PC-3 (cell line): ENCODE results near the gene FAM50B. TPM values are rescaled to one million over a fixed set of nuclear protein-coding genes. Genes with fewer than 3 reads are reported as not detected.

Source experiments
- ATAC-seq: fragments of 200-7000 bp; cut with Tn5 transposase; 2 replicates; pipeline ENCODE4 v1.9.1; 2020; ENCODE audit warnings: mild to moderate bottlenecking, moderate library complexity
- BruUV-seq: library from RNA; stranded (reverse); fragments of 400-500 nt; replicated peaks from 2 replicates; lab custom pipeline; 2021; lab: Mats Ljungman, UMichigan
- CTCF ChIA-PET: fragments of 300-600 bp; sonication (Branson Sonifier 250); formaldehyde crosslinking; loops from one replicate; lab custom pipeline; 2022; ENCODE audit warnings: antibody characterized with exemption; lab: Charles Lee
- POLR2A ChIA-PET: fragments of 300-600 bp; sonication (Branson Sonifier 250); formaldehyde crosslinking; loops from one replicate; lab custom pipeline; 2022; ENCODE audit warnings: antibody characterized with exemption; ENCODE audit not compliant: unreplicated experiment; lab: Charles Lee
- DNase-seq: peaks from one replicate; pipeline ENCODE4 v3.0.0-alpha.2; 2015
- H2AFZ ChIP-seq: fragments of 300-600 bp; sonication (generic); 2 replicates; pipeline ENCODE4 v1.6.0; 2016; ENCODE audit warnings: antibody characterized with exemption, low read length
- H3F3A ChIP-seq: fragments of 300-600 bp; sonication (generic); one replicate; pipeline ENCODE4 v1.6.0; 2017; ENCODE audit warnings: antibody characterized with exemption, low read length, control low read depth, mild to moderate bottlenecking; ENCODE audit not compliant: unreplicated experiment
- H3K27ac ChIP-seq: fragments of 300-600 bp; sonication (generic); 2 replicates; pipeline ENCODE4 v1.5.1; 2016; ENCODE audit warnings: mild to moderate bottlenecking, low read length
- H3K27me3 ChIP-seq: fragments of 300-600 bp; sonication (generic); 2 replicates; pipeline ENCODE4 v1.6.1; 2016; ENCODE audit warnings: low read length, mixed read lengths
- H3K36me3 ChIP-seq: fragments of 300-600 bp; sonication (generic); 2 replicates; pipeline ENCODE4 v1.6.1; 2016; ENCODE audit warnings: low read depth, mixed run types, low read length, mixed read lengths
- H3K4me1 ChIP-seq: fragments of 300-600 bp; sonication (generic); 2 replicates; pipeline ENCODE4 v1.5.1; 2016; ENCODE audit warnings: low read length; ENCODE audit not compliant: insufficient read depth
- H3K4me2 ChIP-seq: fragments of 300-600 bp; sonication (generic); 2 replicates; pipeline ENCODE4 v1.6.0; 2016; ENCODE audit warnings: low read length
- H3K4me3 ChIP-seq: fragments of 300-600 bp; sonication (generic); 2 replicates; pipeline ENCODE4 v1.5.1; 2016; ENCODE audit warnings: mild to moderate bottlenecking, low read length, mixed read lengths
- H3K79me2 ChIP-seq: fragments of 300-600 bp; sonication (generic); 2 replicates; pipeline ENCODE4 v1.6.1; 2017; ENCODE audit warnings: low read length, mixed read lengths
- H3K9ac ChIP-seq: fragments of 300-600 bp; sonication (generic); 2 replicates; pipeline ENCODE4 v1.6.0; 2016; ENCODE audit warnings: mild to moderate bottlenecking, low read length
- H3K9me2 ChIP-seq: fragments of 300-600 bp; sonication (generic); replicated peaks from 2 replicates; pipeline ENCODE4 v1.6.1; 2016; ENCODE audit warnings: mixed run types, low read length, mixed read lengths
- H3K9me3 ChIP-seq: fragments of 300-600 bp; sonication (generic); 2 replicates; pipeline ENCODE4 v1.6.1; 2016; ENCODE audit warnings: low read length, mixed read lengths
- H4K20me1 ChIP-seq: fragments of 300-600 bp; sonication (generic); 2 replicates; pipeline ENCODE4 v1.6.1; 2016; ENCODE audit warnings: low read length, mixed read lengths
- EZH2 ChIP-seq: fragments of 300-600 bp; sonication (generic); IDR thresholded peaks from one replicate; pipeline ENCODE4 v1.6.1; 2017; ENCODE audit warnings: antibody characterized with exemption, mild to moderate bottlenecking, low read length; ENCODE audit not compliant: unreplicated experiment
- EZH2phosphoT487 ChIP-seq: fragments of 300-600 bp; sonication (generic); IDR thresholded peaks from 2 replicates; pipeline ENCODE4 v1.6.1; 2018; ENCODE audit warnings: mild to moderate bottlenecking, antibody characterized with exemption, low read length, borderline replicate concordance
- intact Hi-C: fragments of 100-400 bp; cut with micrococcal nuclease; formaldehyde crosslinking; loops from 2 replicates; pipeline ENCODE4 v1.9.0; 2023
- total RNA-seq: library from RNA; depleted of rRNA; stranded (reverse); fragments of >200 nt; gene quantifications from 2 replicates; pipeline ENCODE4 v1.2.3, GENCODE V29; 2014
- TF ChIP-seq, protein P1 (sequence below): fragments of 300-600 bp; sonication (generic); conservative IDR thresholded peaks from 2 replicates; pipeline ENCODE4 v1.5.1; 2017; ENCODE audit warnings: antibody characterized with exemption, low read depth, mild to moderate bottlenecking, low read length

The FAM50B gene
- total RNA-seq, 1 experiment from 2014 or later = 8.3 TPM

DNA sequence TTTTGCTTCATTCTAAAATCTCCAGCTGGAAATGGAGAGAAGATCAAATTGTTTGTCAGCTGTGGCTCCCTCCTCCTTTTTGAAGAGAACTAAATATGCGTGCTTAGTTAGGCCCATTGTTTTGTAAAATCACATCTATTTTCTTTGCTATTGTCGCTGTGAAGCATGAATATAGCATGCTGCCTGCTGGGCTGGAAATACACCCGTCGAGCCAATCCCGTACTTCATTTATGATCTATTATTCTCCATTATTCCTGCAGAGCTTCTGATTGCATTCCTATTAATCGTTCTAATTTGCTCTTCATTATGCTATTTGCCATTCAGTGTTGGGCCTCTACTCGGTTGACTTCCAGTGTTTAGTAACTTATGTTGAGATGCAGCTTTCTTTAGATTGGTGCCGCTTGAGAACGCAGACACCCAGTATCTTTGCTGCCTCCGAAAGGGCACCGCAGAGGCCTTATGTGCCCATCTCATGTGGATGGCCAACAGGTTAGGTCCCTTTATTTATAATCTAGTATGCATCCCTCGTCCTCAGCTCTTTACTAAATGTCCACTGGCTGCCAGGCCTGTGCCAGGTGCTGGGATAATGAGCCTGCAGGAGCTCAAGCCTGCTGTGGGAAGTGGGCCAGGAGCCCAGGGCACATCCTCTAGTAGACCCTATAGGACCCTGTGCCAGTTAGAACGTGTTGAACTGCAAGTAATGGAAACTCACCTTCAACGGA is 45.6 kb downstream of the FAM50B start:
- no peak for ATAC-seq

DNA sequence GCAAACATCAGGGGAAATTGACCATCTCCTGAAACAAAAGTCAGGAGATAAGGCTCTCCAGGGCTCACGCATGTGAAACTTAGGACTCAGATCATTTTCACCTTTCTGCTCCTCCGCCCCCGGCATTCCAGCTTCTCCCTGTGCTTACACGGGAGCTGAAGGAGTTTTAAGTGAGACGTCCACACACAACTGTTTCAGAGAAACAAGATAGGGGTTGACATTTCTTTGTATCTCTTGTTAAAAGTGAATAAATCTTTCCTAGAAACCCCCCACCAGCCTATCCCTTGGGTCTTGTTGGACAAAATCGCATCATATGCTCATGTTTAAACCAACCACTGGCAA is 46.1 kb downstream of the FAM50B start:
- Histone ChIP-seq H2AFZ (no peak overlapping the region), H3K27me3 (no peaks in the 10 kb centered on the region), H3F3A (no peaks in the 10 kb centered on the region), H3K79me2 (no peaks in the 10 kb centered on the region), H3K27ac (no peak overlapping the region), H3K36me3 (no peaks in the 10 kb centered on the region), H3K4me3 (no peak overlapping the region), H4K20me1 (no peaks in the 10 kb centered on the region), H3K9me3 (no peaks in the 10 kb centered on the region), H3K9me2 (no peaks in the 10 kb centered on the region), H3K4me2 (no peak overlapping the region), H3K4me1 (peaks cover 9% of the 10 kb centered on the region), H3K9ac (no peak overlapping the region)
- ATAC-seq (no peak), DNase-seq (no peak)
- no TSS peak for BruUV-seq
- POLR2A ChIA-PET = interaction anchor here (0.6 kb wide), 1 partner anchor 251 kb away, joined by 3 read pairs; no protein-coding TSS in a partner anchor
- CTCF ChIA-PET = no interaction called here
- TF ChIP-seq, protein P1, sequence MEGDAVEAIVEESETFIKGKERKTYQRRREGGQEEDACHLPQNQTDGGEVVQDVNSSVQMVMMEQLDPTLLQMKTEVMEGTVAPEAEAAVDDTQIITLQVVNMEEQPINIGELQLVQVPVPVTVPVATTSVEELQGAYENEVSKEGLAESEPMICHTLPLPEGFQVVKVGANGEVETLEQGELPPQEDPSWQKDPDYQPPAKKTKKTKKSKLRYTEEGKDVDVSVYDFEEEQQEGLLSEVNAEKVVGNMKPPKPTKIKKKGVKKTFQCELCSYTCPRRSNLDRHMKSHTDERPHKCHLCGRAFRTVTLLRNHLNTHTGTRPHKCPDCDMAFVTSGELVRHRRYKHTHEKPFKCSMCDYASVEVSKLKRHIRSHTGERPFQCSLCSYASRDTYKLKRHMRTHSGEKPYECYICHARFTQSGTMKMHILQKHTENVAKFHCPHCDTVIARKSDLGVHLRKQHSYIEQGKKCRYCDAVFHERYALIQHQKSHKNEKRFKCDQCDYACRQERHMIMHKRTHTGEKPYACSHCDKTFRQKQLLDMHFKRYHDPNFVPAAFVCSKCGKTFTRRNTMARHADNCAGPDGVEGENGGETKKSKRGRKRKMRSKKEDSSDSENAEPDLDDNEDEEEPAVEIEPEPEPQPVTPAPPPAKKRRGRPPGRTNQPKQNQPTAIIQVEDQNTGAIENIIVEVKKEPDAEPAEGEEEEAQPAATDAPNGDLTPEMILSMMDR = no peak
- TF ChIP-seq EZH2 = no peak
- TF ChIP-seq EZH2phosphoT487 = no peak
- intact Hi-C loops = no loop called here

More for the DNA sequence above, 45.6 kb downstream of the FAM50B start:
- TF ChIP-seq, protein P1 = no peak
- TF ChIP-seq EZH2phosphoT487 = no peak
- TF ChIP-seq EZH2 = no peak
- POLR2A ChIA-PET = interaction anchor here (0.6 kb wide), 2 partner anchors 124 to 260 kb away, joined by 4 to 6 read pairs; no protein-coding TSS in a partner anchor
- no peaks in the 10 kb centered on the region for H3K27me3 ChIP-seq
- no peaks in the 10 kb centered on the region for H3K9me2 ChIP-seq
- H3K9ac ChIP-seq = no peak overlapping the region
- intact Hi-C loops = no loop called here
- H3K4me2 ChIP-seq = no peak overlapping the region
- H3K27ac ChIP-seq = no peak overlapping the region
- CTCF ChIA-PET = no interaction called here
- DNase-seq = no peak
- H3F3A ChIP-seq = no peaks in the 10 kb centered on the region
- no peak overlapping the region for H3K4me3 ChIP-seq
- H3K4me1 ChIP-seq = peaks cover 4% of the 10 kb centered on the region
- H3K36me3 ChIP-seq = no peaks in the 10 kb centered on the region
- H4K20me1 ChIP-seq = no peaks in the 10 kb centered on the region
- H3K79me2 ChIP-seq = no peaks in the 10 kb centered on the region
- no peaks in the 10 kb centered on the region for H3K9me3 ChIP-seq
- H2AFZ ChIP-seq = no peak overlapping the region
- BruUV-seq = no TSS peak

GRCh38 chr6:3895805-3896204 is 46.6 kb downstream of the FAM50B start:
- no peak for ATAC-seq
- Histone ChIP-seq H2AFZ (no peak overlapping the region), H3K9ac (no peak overlapping the region), H3K27me3 (no peaks in the 10 kb centered on the region), H3K36me3 (no peaks in the 10 kb centered on the region), H3K9me2 (no peaks in the 10 kb centered on the region), H3K4me2 (no peak overlapping the region), H3K27ac (no peak overlapping the region), H3F3A (no peaks in the 10 kb centered on the region), H3K79me2 (no peaks in the 10 kb centered on the region), H4K20me1 (no peaks in the 10 kb centered on the region), H3K4me1 (peaks cover 14% of the 10 kb centered on the region), H3K9me3 (no peaks in the 10 kb centered on the region), H3K4me3 (no peak overlapping the region)
- no TSS peak for BruUV-seq
- TF ChIP-seq EZH2phosphoT487 (no peak), EZH2 (no peak)
- TF ChIP-seq, protein P1 = no peak
- CTCF ChIA-PET = no interaction called here
- no peak for DNase-seq
- intact Hi-C loops = no loop called here
- POLR2A ChIA-PET = interaction anchor here (0.6 kb wide), 1 partner anchor 251 kb away, joined by 3 read pairs; no protein-coding TSS in a partner anchor
